IMR-90 (cell line): ENCODE data around the gene ABI3BP. TPM values are rescaled to one million over a fixed set of nuclear protein-coding genes. Genes with fewer than 3 reads are reported as not detected.

Source experiments
- ATAC-seq: fragments of 200-7000 bp; cut with Tn5 transposase; 2 replicates; pipeline ENCODE4 v1.9.1; 2020; ENCODE audit warnings: low read depth, mild to moderate bottlenecking, moderate library complexity
- BruUV-seq: library from RNA; stranded (reverse); fragments of 400-500 nt; replicated peaks from 2 replicates; lab custom pipeline; 2021; lab: Mats Ljungman, UMichigan
- CTCF ChIA-PET: fragments of 300-600 bp; formaldehyde crosslinking; extraction: SDS; loops from one replicate; lab custom pipeline; 2021; ENCODE audit warnings: antibody characterized with exemption; lab: Yijun Ruan, JAX
- POLR2A ChIA-PET: fragments of 300-600 bp; sonication (Branson Sonifier 250); formaldehyde crosslinking; loops from one replicate; lab custom pipeline; 2022; ENCODE audit warnings: antibody characterized with exemption; ENCODE audit not compliant: unreplicated experiment; lab: Charles Lee
- DNase-seq: peaks from one replicate; pipeline ENCODE4 v3.0.0; 2013
- H2AFZ ChIP-seq: replicated peaks from 2 replicates; pipeline ENCODE3; 2013; ENCODE audit warnings: low read length, mild to moderate bottlenecking; ENCODE audit not compliant: poor library complexity
- H2AK5ac ChIP-seq: 2 replicates; pipeline ENCODE4 v1.6.1; 2013; ENCODE audit warnings: low read depth, low read length, inconsistent platforms
- H2AK9ac ChIP-seq: replicated peaks from 2 replicates; pipeline ENCODE3; 2013; ENCODE audit warnings: mild to moderate bottlenecking, low read depth, low read length, moderate library complexity; ENCODE audit not compliant: poor library complexity
- H2BK120ac ChIP-seq: 2 replicates; pipeline ENCODE4 v1.6.1; 2013; ENCODE audit warnings: low read depth, low read length, inconsistent platforms
- H2BK15ac ChIP-seq: 3 replicates; pipeline ENCODE4 v1.6.1; 2013; ENCODE audit warnings: low read depth, low read length, inconsistent platforms
- H2BK20ac ChIP-seq: 2 replicates; pipeline ENCODE4 v1.6.1; 2013; ENCODE audit warnings: low read depth, mild to moderate bottlenecking, inconsistent platforms, low read length, moderate library complexity
- H2BK5ac ChIP-seq: 2 replicates; pipeline ENCODE4 v1.6.1; 2013; ENCODE audit warnings: mild to moderate bottlenecking, low read depth, low read length, inconsistent platforms; ENCODE audit not compliant: poor library complexity, severe bottlenecking
- H3K14ac ChIP-seq: replicated peaks from 2 replicates; pipeline ENCODE4 v1.6.1; 2013; ENCODE audit warnings: low read depth, low read length, inconsistent platforms
- H3K18ac ChIP-seq: 2 replicates; pipeline ENCODE4 v1.6.1; 2013; ENCODE audit warnings: low read depth, low read length, control low read depth
- H3K23ac ChIP-seq: 2 replicates; pipeline ENCODE4 v1.6.1; 2013; ENCODE audit warnings: low read depth, low read length, inconsistent platforms
- H3K27ac ChIP-seq: 2 replicates; pipeline ENCODE4 v1.5.1; 2013; ENCODE audit warnings: mild to moderate bottlenecking, control low read depth, low read length; ENCODE audit not compliant: insufficient read depth
- H3K27me3 ChIP-seq: 2 replicates; pipeline ENCODE4 v1.6.1; 2013; ENCODE audit warnings: low read length; ENCODE audit not compliant: control insufficient read depth, insufficient read depth
- H3K36me3 ChIP-seq: 2 replicates; pipeline ENCODE4 v1.6.1; 2013; ENCODE audit warnings: low read length, mixed read lengths; ENCODE audit not compliant: control insufficient read depth, insufficient read depth
- H3K4ac ChIP-seq: 2 replicates; pipeline ENCODE4 v1.6.1; 2013; ENCODE audit warnings: low read depth, low read length, inconsistent platforms
- H3K4me1 ChIP-seq: 2 replicates; pipeline ENCODE4 v1.6.1; 2013; ENCODE audit warnings: low read length, mixed read lengths; ENCODE audit not compliant: control insufficient read depth, insufficient read depth
- H3K4me2 ChIP-seq: 2 replicates; pipeline ENCODE4 v1.6.1; 2013; ENCODE audit warnings: low read depth, mild to moderate bottlenecking, control low read depth, low read length, moderate library complexity
- H3K4me3 ChIP-seq: 2 replicates; pipeline ENCODE4 v1.5.1; 2013; ENCODE audit warnings: low read depth, mild to moderate bottlenecking, control low read depth, low read length, moderate library complexity; ENCODE audit not compliant: insufficient read depth
- H3K56ac ChIP-seq: 2 replicates; pipeline ENCODE4 v1.6.1; 2013; ENCODE audit warnings: low read length, inconsistent platforms; ENCODE audit not compliant: insufficient read depth; ENCODE audit errors: extremely low read depth
- H3K79me1 ChIP-seq, 2 experiments: 2 replicates each; pipeline ENCODE4 v1.6.1; 2013; ENCODE audit warnings: low read length in 2 of 2, inconsistent platforms in 1 of 2, low read depth in 1 of 2
- H3K9ac ChIP-seq: 2 replicates; pipeline ENCODE4 v1.6.1; 2013; ENCODE audit warnings: low read depth, low read length, control low read depth
- H3K9me1 ChIP-seq: 2 replicates; pipeline ENCODE4 v1.6.1; 2013; ENCODE audit warnings: low read length, inconsistent platforms; ENCODE audit not compliant: insufficient read depth
- H3K9me3 ChIP-seq: 2 replicates; pipeline ENCODE4 v1.6.1; 2013; ENCODE audit warnings: low read length; ENCODE audit not compliant: control insufficient read depth, insufficient read depth
- H4K20me1 ChIP-seq: 2 replicates; pipeline ENCODE4 v1.6.1; 2013; ENCODE audit warnings: low read length, inconsistent platforms; ENCODE audit not compliant: insufficient read depth
- H4K5ac ChIP-seq: 2 replicates; pipeline ENCODE4 v1.6.1; 2013; ENCODE audit warnings: mild to moderate bottlenecking, low read depth, low read length, control low read depth
- H4K8ac ChIP-seq, 2 experiments: 2 replicates each; pipeline ENCODE4 v1.6.1; 2013; ENCODE audit warnings: low read depth in 2 of 2, low read length in 2 of 2, control low read depth in 1 of 2, inconsistent platforms in 1 of 2
- H4K91ac ChIP-seq: 2 replicates; pipeline ENCODE4 v1.6.1; 2013; ENCODE audit warnings: low read depth, low read length, inconsistent platforms; ENCODE audit not compliant: insufficient read depth
- BHLHE40 ChIP-seq: fragments of 150-350 bp; IDR thresholded peaks from 2 replicates; pipeline ENCODE4 v1.6.1; 2016; ENCODE audit warnings: mild to moderate bottlenecking, low read depth, low read length
- CEBPB ChIP-seq: IDR thresholded peaks from 2 replicates; pipeline ENCODE4 v1.6.1; 2012; ENCODE audit warnings: low read depth, low read length, improper control_type of control experiment
- CHD1 ChIP-seq: IDR thresholded peaks from 2 replicates; pipeline ENCODE4 v1.6.1; 2012; ENCODE audit warnings: low read depth, low read length, improper control_type of control experiment
- CTCF ChIP-seq: conservative IDR thresholded peaks from 2 replicates; pipeline ENCODE4 v1.5.1; 2012; ENCODE audit warnings: mild to moderate bottlenecking, low read depth, low read length, improper control_type of control experiment
- ELK1 ChIP-seq: fragments of 150-350 bp; IDR thresholded peaks from 2 replicates; pipeline ENCODE4 v1.6.1; 2016; ENCODE audit warnings: low read depth, mild to moderate bottlenecking, low read length, moderate library complexity, borderline replicate concordance
- FOS ChIP-seq: fragments of 150-350 bp; IDR thresholded peaks from 2 replicates; pipeline ENCODE4 v1.6.1; 2016; ENCODE audit warnings: low read depth, low read length
- MAFK ChIP-seq: IDR thresholded peaks from 2 replicates; pipeline ENCODE4 v1.6.1; 2012; ENCODE audit warnings: low read depth, low read length, improper control_type of control experiment
- MAZ ChIP-seq: IDR thresholded peaks from 2 replicates; pipeline ENCODE4 v1.6.1; 2012; ENCODE audit warnings: low read depth, mild to moderate bottlenecking, low read length, improper control_type of control experiment, moderate library complexity, borderline replicate concordance
- NFE2L2 ChIP-seq: fragments of 150-350 bp; IDR thresholded peaks from 2 replicates; pipeline ENCODE4 v1.6.1; 2016; ENCODE audit warnings: low read depth, mild to moderate bottlenecking, low read length
- POLR2A ChIP-seq: IDR thresholded peaks from 2 replicates; pipeline ENCODE4 v1.6.1; 2012; ENCODE audit warnings: mild to moderate bottlenecking, low read depth, low read length
- RAD21 ChIP-seq: IDR thresholded peaks from 2 replicates; pipeline ENCODE4 v1.6.1; 2012; ENCODE audit warnings: low read length, improper control_type of control experiment
- RCOR1 ChIP-seq: IDR thresholded peaks from 2 replicates; pipeline ENCODE4 v1.6.1; 2012; ENCODE audit warnings: mild to moderate bottlenecking, low read length, improper control_type of control experiment; ENCODE audit not compliant: insufficient replicate concordance
- SMC3 ChIP-seq: fragments of 150-350 bp; IDR thresholded peaks from 2 replicates; pipeline ENCODE4 v1.6.1; 2016; ENCODE audit warnings: low read depth, mild to moderate bottlenecking, antibody characterized with exemption, low read length, moderate library complexity
- USF2 ChIP-seq: fragments of 150-350 bp; IDR thresholded peaks from 2 replicates; pipeline ENCODE4 v1.6.1; 2017; ENCODE audit warnings: mild to moderate bottlenecking, antibody characterized with exemption, low read length, low read depth
- WGBS, 2 experiments: methylation state at CpG; one replicate each; pipeline versions ENCODE4 v1.1.5 to v1.1.7; 2013; ENCODE audit warnings: missing lambda C conversion rate in 2 of 2; ENCODE audit not compliant: insufficient read length in 1 of 2; ENCODE audit errors: extremely low coverage in 2 of 2; 5-methylcytosine and 5-hydroxymethylcytosine counted together
- dilution Hi-C: fragments of 300-500 bp; cut with HindIII; formaldehyde crosslinking; loops from one replicate; pipeline ENCODE4 v1.14.3; 2018; ENCODE audit warnings: low sequenced_read_pairs; ENCODE audit not compliant: unreplicated experiment
- in situ Hi-C: fragments of 300-500 bp; cut with MboI; formaldehyde crosslinking; loops from 3 replicates; pipeline ENCODE4 v1.14.3; 2019; ENCODE audit warnings: low sequenced_read_pairs, inconsistent platforms, mixed read lengths
- intact Hi-C: fragments of 100-400 bp; cut with micrococcal nuclease; formaldehyde crosslinking; loops from 2 replicates; pipeline ENCODE4 v1.10.0; 2022
- polyA plus RNA-seq, 3 experiments: library from polyadenylated mRNA; depleted of rRNA; stranded (reverse); fragments of >200 nt; gene quantifications; 2 replicates each; pipeline ENCODE4 v1.2.3, GENCODE V29; 2012; ENCODE audit warnings: low replicate concordance in 1 of 3
- total RNA-seq: library from RNA; depleted of rRNA; stranded (reverse); fragments of >200 nt; gene quantifications from 2 replicates; pipeline ENCODE4 v1.2.3, GENCODE V29; 2012

ABI3BP gene
- total and polyA plus RNA-seq, 2 of the 4 experiments (the other 2 are of a cell fraction): 3.0 to 26.7 TPM

GRCh38 chr3:101037613-101038012 is 44.4 kb upstream of the ABI3BP start:
- WGBS, 2 experiments: 83% methylated on average over 1 of the region's 5 CpGs; no CpG with 5 or more reads in 1 of the 2 experiments
- H2BK20ac ChIP-seq: peak overlapping the region; percentile 96
- POLR2A ChIA-PET: no interaction called here
- H3K23ac ChIP-seq: no peak overlapping the region
- no peak for ATAC-seq
- no peak overlapping the region for H3K56ac ChIP-seq
- DNase-seq: no peak
- H3K79me1 ChIP-seq: no peaks in the 10 kb centered on the region
- H3K4me2 ChIP-seq: no peak overlapping the region
- H3K4me3 ChIP-seq: no peak overlapping the region
- H3K36me3 ChIP-seq: no peaks in the 10 kb centered on the region
- peak overlapping the region; percentile 21 for H2BK5ac ChIP-seq
- no peak overlapping the region for H3K27ac ChIP-seq
- CTCF ChIA-PET: interaction anchor here (2.1 kb wide), 1 partner anchor 28 kb away, joined by 5 read pairs; no protein-coding TSS in a partner anchor
- dilution Hi-C loops (no loop called here), in situ Hi-C loops (no loop called here), intact Hi-C loops (no loop called here)
- H3K27me3 ChIP-seq: no peaks in the 10 kb centered on the region
- peak overlapping the region; percentile 89; the same call in 2 of the 3 replicates for H2BK15ac ChIP-seq
- no peak overlapping the region for H2AK9ac ChIP-seq
- peak overlapping the region; percentile 49; the same call in 1 of the 2 replicates for H3K4ac ChIP-seq
- H3K9ac ChIP-seq: no peak overlapping the region
- peak overlapping the region; percentile 61; the same call in 1 of the 2 replicates for H3K18ac ChIP-seq
- no TSS peak for BruUV-seq
- peak overlapping the region; percentile 89 for H3K14ac ChIP-seq
- H3K9me3 ChIP-seq: no peaks in the 10 kb centered on the region
- H2BK120ac ChIP-seq: peak overlapping the region; percentile 93
- peaks cover 11% of the 10 kb centered on the region for H3K4me1 ChIP-seq
- H2AFZ ChIP-seq: no peak overlapping the region
- H2AK5ac ChIP-seq: peak overlapping the region; percentile 96
- H4K20me1 ChIP-seq: no peaks in the 10 kb centered on the region
- H4K91ac ChIP-seq: peak overlapping the region; percentile 81; the same call in 1 of the 2 replicates
- TF ChIP-seq FOS: no peak
- TF ChIP-seq POLR2A: no peak
- no peak for TF ChIP-seq USF2
- no peak for TF ChIP-seq BHLHE40
- TF ChIP-seq CEBPB: no peak
- no peak for TF ChIP-seq CHD1
- no peak for TF ChIP-seq CTCF
- TF ChIP-seq RCOR1: no peak
- no peak for TF ChIP-seq RAD21
- TF ChIP-seq NFE2L2: no peak
- no peak for TF ChIP-seq MAZ
- TF ChIP-seq ELK1: no peak
- TF ChIP-seq MAFK: no peak
- no peak for TF ChIP-seq SMC3
- peak overlapping the region; percentile 16; the same call in 1 of the 2 replicates for H4K5ac ChIP-seq
- no peaks in the 10 kb centered on the region; the same call in 1 of the 2 replicates for H3K9me1 ChIP-seq
- peak overlapping the region; percentile 43 to 64; a peak in 3 of 4 replicates for H4K8ac ChIP-seq
